ENCODE measurements around the gene TRHDE. TPM values are rescaled to one million over a fixed set of nuclear protein-coding genes. Genes with fewer than 3 reads are reported as not detected.

Gene TRHDE
- polyA plus RNA-seq, 1 donor from 2014 or later, result 20.6 TPM

DNA sequence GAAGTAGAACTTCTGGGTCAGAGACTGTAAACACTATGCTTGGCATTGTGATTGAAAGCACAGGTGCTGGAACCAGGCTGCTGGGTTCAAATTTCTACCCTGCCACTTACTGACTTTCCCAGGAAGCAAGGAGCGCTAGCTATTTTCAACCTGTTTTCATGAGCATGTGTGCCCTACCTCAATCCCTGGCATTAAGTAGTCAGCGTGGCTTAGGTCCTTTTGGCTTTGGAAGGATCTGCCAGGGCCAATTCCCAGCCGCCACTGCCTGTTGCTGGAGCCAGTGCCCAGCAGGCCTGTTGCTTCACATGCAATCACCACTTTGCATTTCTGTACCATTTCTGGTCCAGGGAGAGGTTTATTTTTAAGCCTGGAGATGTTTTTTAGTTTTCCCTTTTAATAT, 196.3 kb downstream of the TRHDE start:
- no peaks in the 10 kb centered on the region for H3K36me3 ChIP-seq (ENCODE audit: insufficient read depth, low read length)
- no peak overlapping the region for H3K4me2 ChIP-seq (ENCODE audit: low read length)
- no peak overlapping the region for H2AFZ ChIP-seq (ENCODE audit: low read depth, low read length)
- no peak for TF ChIP-seq RAD21 (conservative IDR thresholded peaks at IDR 0.05)
- no peak for TF ChIP-seq EZH2 (IDR thresholded peaks at IDR 0.05; ENCODE audit: borderline replicate concordance, insufficient read depth, low read length, poor library complexity, severe bottlenecking)
- TF ChIP-seq, protein P1, sequence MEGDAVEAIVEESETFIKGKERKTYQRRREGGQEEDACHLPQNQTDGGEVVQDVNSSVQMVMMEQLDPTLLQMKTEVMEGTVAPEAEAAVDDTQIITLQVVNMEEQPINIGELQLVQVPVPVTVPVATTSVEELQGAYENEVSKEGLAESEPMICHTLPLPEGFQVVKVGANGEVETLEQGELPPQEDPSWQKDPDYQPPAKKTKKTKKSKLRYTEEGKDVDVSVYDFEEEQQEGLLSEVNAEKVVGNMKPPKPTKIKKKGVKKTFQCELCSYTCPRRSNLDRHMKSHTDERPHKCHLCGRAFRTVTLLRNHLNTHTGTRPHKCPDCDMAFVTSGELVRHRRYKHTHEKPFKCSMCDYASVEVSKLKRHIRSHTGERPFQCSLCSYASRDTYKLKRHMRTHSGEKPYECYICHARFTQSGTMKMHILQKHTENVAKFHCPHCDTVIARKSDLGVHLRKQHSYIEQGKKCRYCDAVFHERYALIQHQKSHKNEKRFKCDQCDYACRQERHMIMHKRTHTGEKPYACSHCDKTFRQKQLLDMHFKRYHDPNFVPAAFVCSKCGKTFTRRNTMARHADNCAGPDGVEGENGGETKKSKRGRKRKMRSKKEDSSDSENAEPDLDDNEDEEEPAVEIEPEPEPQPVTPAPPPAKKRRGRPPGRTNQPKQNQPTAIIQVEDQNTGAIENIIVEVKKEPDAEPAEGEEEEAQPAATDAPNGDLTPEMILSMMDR (IDR thresholded peaks at IDR 0.05; ENCODE audit: poor library complexity, severe bottlenecking), result no peak
- no peak for TF ChIP-seq POLR2AphosphoS5 (IDR thresholded peaks at IDR 0.05)
- TF ChIP-seq EP300 (conservative IDR thresholded peaks at IDR 0.05; ENCODE audit: poor library complexity, severe bottlenecking), result no peak
- no peak for TF ChIP-seq REST (IDR thresholded peaks at IDR 0.05; ENCODE audit: borderline replicate concordance)
- no peak for TF ChIP-seq TAF1 (IDR thresholded peaks at IDR 0.05; ENCODE audit: low read depth)
- TF ChIP-seq MXI1 (conservative IDR thresholded peaks at IDR 0.05; ENCODE audit: poor library complexity, severe bottlenecking), result no peak
- no peak for TF ChIP-seq SMC3 (conservative IDR thresholded peaks at IDR 0.05; ENCODE audit: poor library complexity)
- H3K79me2 ChIP-seq (replicated peaks; ENCODE audit: insufficient read depth, low read length), result no peaks in the 10 kb centered on the region
- no peaks in the 10 kb centered on the region for H3F3A ChIP-seq (ENCODE audit: insufficient read depth, low read length, poor library complexity, severe bottlenecking)
- no peak overlapping the region for H3K4me3 ChIP-seq (ENCODE audit: low read length)
- no peaks in the 10 kb centered on the region for H3K27me3 ChIP-seq (ENCODE audit: insufficient read depth, low read depth, low read length)
- H3K9me3 ChIP-seq (ENCODE audit: low read length), result no peaks in the 10 kb centered on the region
- H3K9me2 ChIP-seq (ENCODE audit: insufficient read depth, low read length), result no peaks in the 10 kb centered on the region
- no peak overlapping the region for H3K9ac ChIP-seq (ENCODE audit: low read length)
- no peak overlapping the region for H3K27ac ChIP-seq (ENCODE audit: low read length)
- H4K20me1 ChIP-seq (ENCODE audit: insufficient read depth), result no peaks in the 10 kb centered on the region

DNA sequence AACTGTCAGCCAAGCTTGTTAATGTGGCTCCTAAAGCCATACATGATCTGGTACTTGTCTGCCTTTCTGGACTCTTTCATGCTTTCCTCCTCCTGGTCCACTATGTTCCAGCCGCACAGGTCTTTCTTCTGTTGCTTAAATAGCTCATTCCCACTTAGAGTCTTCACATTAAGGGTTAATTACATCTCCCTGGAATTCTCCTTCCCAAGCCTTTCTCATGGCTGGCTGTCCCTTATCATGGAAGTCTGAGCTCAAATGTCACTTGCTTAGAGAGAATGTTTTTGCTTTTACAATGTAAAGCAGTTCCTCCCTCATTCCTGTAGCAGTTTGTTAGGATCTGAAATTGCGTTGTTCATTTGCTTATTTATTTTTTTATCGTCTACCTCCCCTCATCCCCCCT, 199.6 kb downstream of the TRHDE start:
- Histone ChIP-seq H3K27me3 (ENCODE audit: insufficient read depth, low read depth, low read length) (no peaks in the 10 kb centered on the region), H3K4me2 (ENCODE audit: low read length) (no peak overlapping the region), H3K4me3 (ENCODE audit: low read length) (no peak overlapping the region), H3F3A (ENCODE audit: insufficient read depth, low read length, poor library complexity, severe bottlenecking) (no peaks in the 10 kb centered on the region), H3K9me3 (ENCODE audit: low read length) (no peaks in the 10 kb centered on the region), H3K36me3 (ENCODE audit: insufficient read depth, low read length) (no peaks in the 10 kb centered on the region), H2AFZ (ENCODE audit: low read depth, low read length) (no peak overlapping the region), H4K20me1 (ENCODE audit: insufficient read depth) (no peaks in the 10 kb centered on the region), H3K79me2 (replicated peaks; ENCODE audit: insufficient read depth, low read length) (no peaks in the 10 kb centered on the region), H3K9ac (ENCODE audit: low read length) (no peak overlapping the region), H3K9me2 (ENCODE audit: insufficient read depth, low read length) (no peaks in the 10 kb centered on the region), H3K27ac (ENCODE audit: low read length) (no peak overlapping the region)
- no peak for TF ChIP-seq REST (IDR thresholded peaks at IDR 0.05; ENCODE audit: borderline replicate concordance)
- TF ChIP-seq, protein P1 (IDR thresholded peaks at IDR 0.05; ENCODE audit: poor library complexity, severe bottlenecking), result no peak
- TF ChIP-seq TAF1 (IDR thresholded peaks at IDR 0.05; ENCODE audit: low read depth), result no peak
- TF ChIP-seq POLR2AphosphoS5 (IDR thresholded peaks at IDR 0.05), result no peak
- no peak for TF ChIP-seq RAD21 (conservative IDR thresholded peaks at IDR 0.05)
- no peak for TF ChIP-seq EZH2 (IDR thresholded peaks at IDR 0.05; ENCODE audit: borderline replicate concordance, insufficient read depth, low read length, poor library complexity, severe bottlenecking)
- TF ChIP-seq MXI1 (conservative IDR thresholded peaks at IDR 0.05; ENCODE audit: poor library complexity, severe bottlenecking), result no peak
- TF ChIP-seq SMC3 (conservative IDR thresholded peaks at IDR 0.05; ENCODE audit: poor library complexity), result no peak
- TF ChIP-seq EP300 (conservative IDR thresholded peaks at IDR 0.05; ENCODE audit: poor library complexity, severe bottlenecking), result no peak
